Panc1 (cell line): ENCODE measurements around the gene INPP5A. TPM values are rescaled to one million over a fixed set of nuclear protein-coding genes. Genes with fewer than 3 reads are reported as not detected.

Source experiments
- ATAC-seq: fragments of 200-7000 bp; cut with Tn5 transposase; 2 replicates; pipeline ENCODE4 v1.9.1; 2020; ENCODE audit warnings: mild to moderate bottlenecking, moderate library complexity
- BruUV-seq: library from RNA; stranded (reverse); fragments of 400-500 nt; replicated peaks from 2 replicates; lab custom pipeline; 2021; lab: Mats Ljungman, UMichigan
- CTCF ChIA-PET: fragments of 300-600 bp; sonication (Branson Sonifier 250); formaldehyde crosslinking; loops from one replicate; lab custom pipeline; 2022; ENCODE audit warnings: antibody characterized with exemption; lab: Charles Lee
- POLR2A ChIA-PET: fragments of 300-600 bp; sonication (Branson Sonifier 250); formaldehyde crosslinking; loops from one replicate; lab custom pipeline; 2022; ENCODE audit warnings: antibody characterized with exemption; lab: Charles Lee
- DNase-seq: peaks from one replicate; pipeline ENCODE4 v3.0.0-alpha.2; 2010; ENCODE audit warnings: low read depth, low spot score
- H3K27ac ChIP-seq: 2 replicates; pipeline ENCODE4 v1.5.1; 2011; ENCODE audit warnings: mild to moderate bottlenecking, low read length, inconsistent platforms
- H3K27me3 ChIP-seq: fragments of 200-500 bp; sonication (Bioruptor generic); 2 replicates; pipeline ENCODE4 v1.6.0; 2014; ENCODE audit warnings: low read length, inconsistent platforms; ENCODE audit not compliant: control insufficient read depth, insufficient read depth
- H3K36me3 ChIP-seq: fragments of 200-500 bp; sonication (Bioruptor generic); 2 replicates; pipeline ENCODE4 v1.5.1; 2014; ENCODE audit warnings: inconsistent platforms, mild to moderate bottlenecking, low read length, moderate library complexity; ENCODE audit not compliant: control insufficient read depth, insufficient read depth
- H3K4me1 ChIP-seq: 2 replicates; pipeline ENCODE4 v1.5.1; 2011; ENCODE audit warnings: inconsistent platforms, mild to moderate bottlenecking, low read length, moderate library complexity; ENCODE audit not compliant: control insufficient read depth, insufficient read depth
- H3K4me3 ChIP-seq, 2 experiments: 2 replicates each; pipeline ENCODE4 v1.5.1; 2011 to 2012; ENCODE audit warnings: low read depth in 2 of 2, low read length in 2 of 2, mild to moderate bottlenecking in 2 of 2, inconsistent platforms in 1 of 2, moderate library complexity in 1 of 2
- H3K9me3 ChIP-seq: fragments of 200-500 bp; sonication (Bioruptor generic); 2 replicates; pipeline ENCODE4 v1.5.1; 2014; ENCODE audit warnings: low read depth, mild to moderate bottlenecking, inconsistent platforms, low read length, moderate library complexity; ENCODE audit not compliant: control insufficient read depth, insufficient read depth
- CTCF ChIP-seq: fragments of 450-650 bp; IDR thresholded peaks from 2 replicates; pipeline ENCODE4 v1.5.1; 2017; ENCODE audit warnings: mild to moderate bottlenecking
- POLR2AphosphoS5 ChIP-seq: IDR thresholded peaks from 2 replicates; pipeline ENCODE4 v1.6.1; 2012; ENCODE audit warnings: mild to moderate bottlenecking, low read depth, low read length, moderate library complexity
- REST ChIP-seq, 2 experiments: IDR thresholded peaks; 2 replicates each; pipeline ENCODE4 v1.6.1; 2011 to 2012; ENCODE audit warnings: low read depth in 2 of 2, control low read depth in 1 of 2, low read length in 1 of 2, mild to moderate bottlenecking in 1 of 2, moderate library complexity in 1 of 2; ENCODE audit not compliant: insufficient read depth in 1 of 2
- SIN3A ChIP-seq: IDR thresholded peaks from 2 replicates; pipeline ENCODE4 v1.6.1; 2012; ENCODE audit warnings: low read depth, mild to moderate bottlenecking, low read length, moderate library complexity, borderline replicate concordance; ENCODE audit not compliant: insufficient read depth
- TCF7L2 ChIP-seq: IDR thresholded peaks from 2 replicates; pipeline ENCODE4 v1.6.1; 2011; ENCODE audit warnings: mild to moderate bottlenecking, low read depth, low read length, inconsistent platforms
- in situ Hi-C: cut with HindIII; loops from 2 replicates; pipeline ENCODE4 v1.10.0; 2016; ENCODE audit warnings: low sequenced_read_pairs, low pct_unique_long_range_greater_than_20kb
- intact Hi-C: fragments of 100-400 bp; cut with micrococcal nuclease; formaldehyde crosslinking; loops from one replicate; pipeline ENCODE4 v1.10.0; 2022; ENCODE audit not compliant: unreplicated experiment
- total RNA-seq: library from RNA; stranded (reverse); gene quantifications from one replicate; pipeline ENCODE4 v1.2.1, GENCODE V29; 2021; ENCODE audit not compliant: unreplicated experiment

The INPP5A gene
- total RNA-seq, 1 experiment from 2014 or later, result 60.0 TPM

- TF ChIP-seq REST (IDR thresholded peaks at IDR 0.05; ENCODE audit: insufficient read depth in 1 of 2, low read depth in 2 of 2, low read length in 1 of 2), result no peak
- no peak for TF ChIP-seq POLR2AphosphoS5
- no peak for TF ChIP-seq SIN3A
- no peak for TF ChIP-seq TCF7L2
- TF ChIP-seq CTCF, result no peak
- in situ Hi-C loops, result no loop called here
- peaks cover 17% of the 10 kb centered on the region for H3K4me1 ChIP-seq
- no peaks in the 10 kb centered on the region for H3K36me3 ChIP-seq
- no peak overlapping the region for H3K4me3 ChIP-seq
- intact Hi-C loops, result no loop called here
- H3K9me3 ChIP-seq, result peaks cover 9% of the 10 kb centered on the region; the same call in 1 of the 2 replicates
- ChIA-PET POLR2A (no interaction called here), CTCF (no interaction called here)
- no peak overlapping the region for H3K27ac ChIP-seq
- DNase-seq (no peak), ATAC-seq (no peak)
- BruUV-seq, result no TSS peak
- no peaks in the 10 kb centered on the region for H3K27me3 ChIP-seq
Measured at GRCh38 chr10:132603851-132604533, 66.4 kb downstream of the INPP5A start.

GRCh38 chr10:132604686-132605085, 67.1 kb downstream of the INPP5A start:
- H3K9me3 ChIP-seq, result peaks cover 9% of the 10 kb centered on the region; the same call in 1 of the 2 replicates
- TF ChIP-seq POLR2AphosphoS5 (no peak), SIN3A (no peak), TCF7L2 (no peak), CTCF (no peak), REST (IDR thresholded peaks at IDR 0.05; ENCODE audit: insufficient read depth in 1 of 2, low read depth in 2 of 2, low read length in 1 of 2) (no peak)
- DNase-seq (no peak), ATAC-seq (no peak)
- ChIA-PET CTCF (no interaction called here), POLR2A (no interaction called here)
- no peak overlapping the region for H3K4me3 ChIP-seq
- H3K36me3 ChIP-seq, result no peaks in the 10 kb centered on the region
- H3K4me1 ChIP-seq, result peaks cover 17% of the 10 kb centered on the region
- intact Hi-C loops, result no loop called here
- in situ Hi-C loops, result no loop called here
- BruUV-seq, result no TSS peak
- no peaks in the 10 kb centered on the region for H3K27me3 ChIP-seq
- no peak overlapping the region for H3K27ac ChIP-seq
